Stimulated activated CD8-positive, alpha-beta memory T cell treated with anti-CD3 and anti-CD28 coated beads, Interleukin-4, amount 100 ng/mL, for 1 hour (primary cell): Measurements from ENCODE around the gene ADAMTS6.
"Not testable (repeated sequence)": the region's sequence is repeated elsewhere in the genome, so short reads cannot be mapped to it uniquely, and the experiment has no call there.

Experiments used
- DNase-seq, 2 donors: peaks; one replicate each; pipeline ENCODE4 v3.0.0-alpha.2; 2020; ENCODE audit warnings: low read depth in 2 of 2, low spot score in 1 of 2

ADAMTS6 gene

GRCh38 chr5:65382582-65382981 is 99.1 kb downstream of the ADAMTS6 start:
- no peak for DNase-seq

- not testable (repeated sequence) for DNase-seq
These were observed 111.2 kb downstream of the ADAMTS6 start for GRCh38 chr5:65370505-65370904.

DNA sequence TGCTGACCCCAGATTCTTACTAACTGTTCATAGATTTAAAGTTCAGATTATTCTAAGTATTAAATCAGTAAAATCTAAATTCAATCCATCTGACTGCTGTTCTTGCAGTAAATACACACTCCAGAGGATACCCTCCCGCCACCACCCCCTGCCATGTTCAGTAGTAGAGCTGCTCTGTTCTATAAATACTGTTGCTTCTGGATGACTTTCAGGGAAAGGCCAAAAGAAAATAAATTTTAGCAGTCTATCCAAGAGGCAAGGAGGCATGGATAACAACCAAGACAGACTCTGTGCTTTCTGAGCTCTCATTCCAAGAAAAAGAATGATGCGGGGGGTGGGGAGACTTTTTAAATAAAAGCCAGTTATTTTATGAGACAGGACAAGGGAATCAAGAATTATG is 115.1 kb downstream of the ADAMTS6 start:
- no peak for DNase-seq

GRCh38 chr5:65364907-65365306 is 116.8 kb downstream of the ADAMTS6 start:
- no peak for DNase-seq

DNA sequence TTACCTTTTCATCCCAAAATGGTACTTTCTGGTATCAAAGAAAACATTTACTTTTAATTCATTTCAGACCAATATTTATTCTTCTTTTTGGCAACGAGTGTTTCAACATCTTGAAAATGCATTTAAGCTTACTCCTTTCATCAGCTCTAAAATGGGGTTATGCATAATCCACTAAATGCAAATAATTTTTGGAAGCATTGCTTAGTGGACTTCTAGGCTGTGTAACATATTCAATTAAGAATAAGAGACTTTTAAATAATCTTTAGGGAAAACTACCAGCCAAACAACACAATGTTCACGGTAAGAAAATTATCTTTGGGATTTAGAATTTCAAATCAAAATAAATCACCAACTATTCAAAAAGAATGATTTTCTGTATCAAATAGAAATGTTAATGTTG is 118.2 kb downstream of the ADAMTS6 start:
- DNase-seq = no peak

DNA sequence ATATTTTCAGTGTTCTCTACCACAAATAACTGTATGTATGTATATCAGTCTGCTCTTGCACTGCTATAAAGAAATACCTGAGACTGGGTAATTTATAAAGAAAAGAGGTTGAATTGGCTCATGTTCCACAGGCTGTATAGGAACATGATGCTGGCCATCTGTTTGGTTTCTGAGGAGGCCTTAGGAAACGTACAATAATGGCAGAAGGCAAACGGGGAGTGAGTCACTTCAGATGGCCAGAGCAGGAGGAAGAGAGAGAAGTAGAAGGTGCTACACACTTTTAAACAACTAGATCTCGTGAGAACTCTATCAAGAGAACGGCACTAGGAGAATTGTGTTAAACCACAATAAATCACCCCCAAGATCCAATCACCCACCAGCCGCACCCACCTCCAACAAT is 121.7 kb downstream of the ADAMTS6 start:
- DNase-seq = no peak

- DNase-seq = no peak
These were observed 122.2 kb downstream of the ADAMTS6 start for GRCh38 chr5:65359569-65359968.

DNA sequence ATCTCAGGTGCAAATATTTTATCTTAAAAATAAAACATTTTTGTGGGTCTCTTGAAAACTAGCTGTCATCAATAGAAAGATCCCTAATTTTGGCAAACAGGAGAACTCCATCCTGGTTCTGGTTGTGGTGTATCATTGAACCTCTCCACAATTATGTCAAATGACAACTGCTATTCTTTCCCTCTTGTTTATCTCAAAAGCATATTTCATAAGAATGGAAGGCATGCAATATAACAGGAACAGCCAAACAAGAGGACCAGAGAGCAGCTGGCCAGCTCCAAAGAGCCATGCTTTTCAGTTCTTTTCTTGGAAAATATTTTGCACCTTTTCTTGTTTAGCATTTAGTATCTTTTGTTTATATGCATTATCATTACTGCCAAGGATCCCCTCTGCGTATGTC is 125.4 kb downstream of the ADAMTS6 start:
- no peak for DNase-seq

- DNase-seq = no peak
These were observed 126.4 kb downstream of the ADAMTS6 start for GRCh38 chr5:65355301-65355700.

DNA sequence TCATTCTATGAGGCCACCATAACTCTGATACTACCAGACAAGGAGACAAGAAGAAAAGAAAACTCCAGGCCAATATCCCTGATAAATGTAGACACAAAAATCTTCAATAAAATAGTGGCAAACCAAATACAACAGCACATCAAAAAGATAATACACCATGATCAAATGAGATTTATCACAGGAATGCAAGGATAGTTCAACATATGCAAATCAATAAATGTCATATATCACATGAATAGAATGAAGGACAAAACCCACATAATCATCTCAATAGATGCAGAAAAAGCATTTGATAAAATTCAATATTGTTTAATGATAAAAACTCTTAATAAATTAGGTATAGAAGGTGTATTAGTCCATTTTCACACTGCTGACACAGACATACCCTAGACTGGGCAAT is 139.9 kb downstream of the ADAMTS6 start:
- DNase-seq = no peak

- DNase-seq = no peak
These were observed 143.0 kb downstream of the ADAMTS6 start for GRCh38 chr5:65338606-65339151.

- DNase-seq = no peak
These were observed 147.6 kb downstream of the ADAMTS6 start for GRCh38 chr5:65334077-65334476.

DNA sequence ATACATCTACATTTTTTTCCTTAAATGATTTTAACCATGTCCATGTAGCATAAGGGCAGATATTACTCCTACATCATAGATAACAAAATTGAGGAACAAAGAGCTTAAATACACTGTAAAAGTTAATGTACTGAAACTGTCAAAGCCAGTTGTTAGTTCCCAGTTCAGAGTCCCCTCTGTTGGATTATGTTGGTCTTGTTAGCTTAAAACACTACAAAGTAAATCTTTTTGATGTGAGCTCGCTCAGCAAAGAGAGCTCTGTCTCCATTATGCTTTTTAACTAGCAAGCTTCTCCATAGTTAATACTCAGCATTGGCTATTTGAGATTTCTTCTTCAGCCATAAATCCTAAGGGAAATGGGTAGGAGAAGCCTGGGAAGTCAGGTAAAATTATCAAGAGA is 149.1 kb downstream of the ADAMTS6 start:
- no peak for DNase-seq

- no peak for DNase-seq
These were observed 152.5 kb downstream of the ADAMTS6 start for GRCh38 chr5:65329266-65329665.

- DNase-seq = no peak
These were observed 154.1 kb downstream of the ADAMTS6 start for GRCh38 chr5:65327582-65327981.

GRCh38 chr5:65326922-65327321 is 154.8 kb downstream of the ADAMTS6 start:
- DNase-seq = no peak

GRCh38 chr5:65324226-65324625 is 157.5 kb downstream of the ADAMTS6 start:
- no peak for DNase-seq

DNA sequence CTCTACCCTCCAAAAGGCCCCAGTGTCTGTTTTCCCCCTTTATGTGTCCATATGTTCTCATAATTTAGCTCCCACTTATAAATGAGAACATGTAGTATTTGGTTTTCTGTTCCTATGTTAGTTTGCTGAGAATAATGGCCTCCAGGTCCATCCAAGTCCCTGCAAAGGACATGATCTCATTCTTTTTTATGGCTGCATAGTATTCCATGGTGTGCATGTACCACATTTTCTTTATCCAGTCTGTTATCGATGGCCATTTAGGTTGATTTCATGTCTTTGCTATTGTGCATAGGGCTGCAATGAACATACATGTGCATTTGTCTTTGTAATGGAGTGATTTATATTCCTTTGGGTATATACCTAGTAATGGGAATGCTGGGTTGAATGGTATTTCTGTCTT is 161.0 kb downstream of the ADAMTS6 start:
- DNase-seq = not testable (repeated sequence)

GRCh38 chr5:65320250-65320649 is 161.5 kb downstream of the ADAMTS6 start:
- DNase-seq = no peak

DNA sequence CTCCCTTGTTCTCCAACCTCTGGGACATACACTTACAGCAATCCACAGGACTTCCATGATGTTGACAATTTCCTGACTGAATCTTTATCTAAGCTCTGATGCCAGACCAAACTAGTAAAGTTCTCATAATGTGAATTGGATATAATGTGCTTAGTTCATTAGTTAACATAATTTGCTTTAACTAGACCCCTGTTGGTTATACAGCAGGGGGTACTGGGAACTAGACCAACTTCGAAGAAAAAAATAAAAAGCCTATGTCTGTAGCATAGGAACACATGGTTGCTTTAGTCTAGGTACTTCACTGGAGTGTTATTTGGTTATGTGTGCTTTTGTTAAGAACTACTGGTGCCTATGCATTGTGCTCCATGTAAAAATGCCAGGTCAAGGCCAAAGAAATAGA is 173.8 kb downstream of the ADAMTS6 start:
- no peak for DNase-seq

DNA sequence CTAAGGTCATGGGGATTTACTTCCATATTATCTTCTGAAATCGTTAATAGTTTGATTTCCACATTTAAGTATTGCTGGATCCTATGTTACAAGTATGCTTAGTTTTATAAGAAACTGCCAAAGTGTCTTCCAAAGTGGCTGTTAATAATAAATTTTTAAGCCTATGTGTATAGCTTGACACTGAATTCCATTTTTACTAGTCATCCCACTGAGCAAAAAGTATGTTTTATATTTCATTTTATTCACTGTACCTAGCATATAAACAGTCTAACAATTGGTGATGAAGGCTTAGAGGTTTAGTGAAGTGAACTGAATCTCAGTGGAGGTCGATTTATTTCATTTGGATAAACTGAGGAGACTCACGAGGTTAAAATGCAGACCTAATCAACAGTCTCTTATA is 174.6 kb downstream of the ADAMTS6 start:
- DNase-seq = no peak

- DNase-seq = no peak
These were observed 175.8 kb downstream of the ADAMTS6 start for GRCh38 chr5:65305913-65306312.

GRCh38 chr5:65299861-65300260 is 181.9 kb downstream of the ADAMTS6 start:
- no peak for DNase-seq

DNA sequence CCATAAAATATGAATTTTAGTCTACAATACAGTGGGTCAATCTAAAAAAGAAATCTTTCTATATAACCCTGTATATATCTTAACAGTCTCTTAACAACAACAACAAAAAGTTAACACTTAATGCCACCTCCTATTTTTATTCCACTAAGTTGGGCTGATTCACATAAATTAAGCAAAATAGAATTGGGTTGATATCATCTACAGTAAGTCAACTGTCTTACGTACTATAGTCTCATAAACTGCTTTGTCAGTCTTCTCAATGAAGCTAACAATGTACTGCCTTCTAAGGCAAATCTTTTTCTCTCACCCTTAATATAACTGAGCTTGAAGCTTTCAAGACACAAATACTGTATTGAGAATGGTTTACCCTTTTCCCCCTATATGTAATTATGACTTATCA is 185.7 kb downstream of the ADAMTS6 start:
- no peak for DNase-seq
